GM20000 (cell line): Measurements from ENCODE around the gene IGFL1.
"Not testable (repeated sequence)": the region's sequence is repeated elsewhere in the genome, so short reads cannot be mapped to it uniquely, and the experiment has no call there.

Experiments
- DNase-seq: peaks from one replicate; pipeline ENCODE4 v3.0.0; 2012; ENCODE audit warnings: low spot score
- TF ChIP-seq, protein P1 (sequence below): IDR thresholded peaks from 2 replicates; pipeline ENCODE4 v1.5.1; 2012; ENCODE audit warnings: mild to moderate bottlenecking, control low read depth; ENCODE audit errors: extremely low read depth, missing control alignments

Gene IGFL1

DNA sequence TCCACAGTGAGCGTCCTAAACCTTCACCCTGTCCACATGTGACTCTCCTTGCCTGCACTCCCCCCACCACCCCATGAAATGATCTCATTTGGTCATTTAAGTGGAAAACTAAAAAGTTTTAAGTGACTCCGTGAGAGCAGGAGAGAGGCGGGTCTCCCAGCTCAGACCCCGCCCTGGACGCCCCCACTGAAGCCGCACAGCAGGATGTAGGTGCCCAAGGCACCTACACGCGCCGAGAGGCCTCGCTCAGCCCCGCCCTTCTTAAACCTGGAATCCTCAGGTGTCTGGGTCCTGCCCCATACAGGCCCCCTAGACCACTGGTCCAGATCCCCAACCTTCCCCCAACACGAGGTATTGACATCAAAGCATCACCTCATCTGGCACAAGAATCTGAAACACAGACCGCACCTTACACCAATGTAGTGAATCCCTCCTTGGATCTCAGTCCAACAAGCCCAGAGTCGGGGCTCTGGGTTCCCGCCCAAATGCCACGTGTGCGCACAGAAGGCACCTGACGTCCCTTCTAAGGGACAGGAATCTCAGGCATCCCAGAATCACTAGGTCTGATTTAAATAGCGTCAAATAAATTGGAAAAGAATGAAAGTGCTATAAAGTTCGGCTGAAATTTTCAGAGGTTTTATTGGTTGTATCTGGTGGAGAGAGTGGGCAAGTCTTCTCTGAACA is 3.5 kb downstream of the IGFL1 start:
- no peak for DNase-seq
- TF ChIP-seq, protein P1, sequence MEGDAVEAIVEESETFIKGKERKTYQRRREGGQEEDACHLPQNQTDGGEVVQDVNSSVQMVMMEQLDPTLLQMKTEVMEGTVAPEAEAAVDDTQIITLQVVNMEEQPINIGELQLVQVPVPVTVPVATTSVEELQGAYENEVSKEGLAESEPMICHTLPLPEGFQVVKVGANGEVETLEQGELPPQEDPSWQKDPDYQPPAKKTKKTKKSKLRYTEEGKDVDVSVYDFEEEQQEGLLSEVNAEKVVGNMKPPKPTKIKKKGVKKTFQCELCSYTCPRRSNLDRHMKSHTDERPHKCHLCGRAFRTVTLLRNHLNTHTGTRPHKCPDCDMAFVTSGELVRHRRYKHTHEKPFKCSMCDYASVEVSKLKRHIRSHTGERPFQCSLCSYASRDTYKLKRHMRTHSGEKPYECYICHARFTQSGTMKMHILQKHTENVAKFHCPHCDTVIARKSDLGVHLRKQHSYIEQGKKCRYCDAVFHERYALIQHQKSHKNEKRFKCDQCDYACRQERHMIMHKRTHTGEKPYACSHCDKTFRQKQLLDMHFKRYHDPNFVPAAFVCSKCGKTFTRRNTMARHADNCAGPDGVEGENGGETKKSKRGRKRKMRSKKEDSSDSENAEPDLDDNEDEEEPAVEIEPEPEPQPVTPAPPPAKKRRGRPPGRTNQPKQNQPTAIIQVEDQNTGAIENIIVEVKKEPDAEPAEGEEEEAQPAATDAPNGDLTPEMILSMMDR, result no peak

DNA sequence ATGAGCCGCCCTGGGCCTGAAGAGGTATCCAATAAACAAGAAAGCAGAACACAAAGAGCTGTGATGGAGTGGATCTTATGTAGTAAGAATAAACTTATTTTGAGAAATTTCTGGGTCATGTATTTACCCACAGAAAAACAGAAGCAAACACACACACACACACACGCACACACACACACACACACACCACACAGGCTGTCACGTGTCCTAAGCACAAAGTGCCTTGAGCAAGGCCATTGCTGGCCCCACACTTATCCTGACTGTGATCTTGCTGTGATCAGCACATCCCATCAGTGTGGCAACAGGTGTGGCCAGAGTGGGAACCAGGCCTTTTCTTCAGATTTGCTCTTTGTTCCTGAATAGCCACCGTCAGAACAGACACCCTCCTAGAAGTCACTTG is 4.3 kb downstream of the IGFL1 start:
- DNase-seq, result not testable (repeated sequence)

DNA sequence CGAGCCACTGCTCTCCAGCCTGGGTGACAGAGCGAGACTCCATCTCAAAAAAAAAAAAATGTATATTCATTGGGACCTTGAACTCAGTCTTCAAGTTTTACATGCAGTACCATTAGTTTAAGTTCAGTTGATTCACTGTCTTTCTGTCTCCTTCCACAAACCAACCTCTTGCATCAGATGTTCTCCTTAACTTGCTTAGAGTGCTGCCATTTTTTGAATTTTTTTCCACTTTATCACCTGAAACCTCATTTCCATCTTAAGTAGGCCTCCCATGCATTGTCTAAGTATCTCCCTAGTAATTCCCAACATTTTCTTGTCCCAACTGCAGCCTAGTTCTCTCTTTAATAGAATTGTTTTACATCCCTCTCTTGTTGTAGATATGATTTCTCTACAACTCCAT is 8.6 kb downstream of the IGFL1 start:
- DNase-seq, result not testable (repeated sequence)

DNA sequence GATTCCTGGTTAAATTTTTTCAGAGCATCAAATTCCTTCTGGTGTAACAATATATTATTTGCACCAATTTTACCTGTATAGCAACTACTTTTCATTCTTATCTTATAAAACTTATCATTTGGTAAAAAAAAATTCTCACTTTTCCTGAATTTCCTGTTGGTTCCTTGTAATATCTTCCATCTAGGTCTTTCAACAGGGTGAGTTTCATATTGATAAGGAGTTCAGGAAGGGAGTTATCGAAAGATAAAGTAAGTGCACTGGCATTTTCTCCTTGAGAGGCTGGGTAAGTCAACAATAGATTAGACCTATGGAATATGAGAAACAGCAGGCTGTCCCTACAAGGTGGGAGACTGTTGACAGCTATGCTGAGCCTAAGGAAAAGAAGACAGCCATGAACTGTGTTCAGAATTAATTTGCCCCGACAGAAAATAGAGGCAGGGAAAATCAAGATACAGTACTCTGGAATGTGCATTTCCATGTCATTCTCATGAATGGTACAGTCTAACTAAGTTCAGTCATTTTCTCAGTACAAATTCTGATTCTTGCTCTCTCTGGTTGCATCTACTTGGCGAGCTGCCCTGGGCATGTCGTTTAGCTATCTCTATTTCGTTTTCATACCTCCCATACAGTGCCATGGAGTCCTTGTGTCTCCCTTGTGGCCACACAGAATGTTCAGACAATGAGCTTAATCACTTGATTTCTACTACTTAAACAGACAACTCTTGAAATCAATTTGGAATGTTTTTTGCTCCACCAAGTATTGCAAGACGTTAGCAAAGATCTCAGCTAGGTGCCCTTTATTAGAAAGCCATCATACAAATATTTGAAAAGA is 9.9 kb downstream of the IGFL1 start:
- TF ChIP-seq, protein P1, result no peak
- DNase-seq, result no peak

DNA sequence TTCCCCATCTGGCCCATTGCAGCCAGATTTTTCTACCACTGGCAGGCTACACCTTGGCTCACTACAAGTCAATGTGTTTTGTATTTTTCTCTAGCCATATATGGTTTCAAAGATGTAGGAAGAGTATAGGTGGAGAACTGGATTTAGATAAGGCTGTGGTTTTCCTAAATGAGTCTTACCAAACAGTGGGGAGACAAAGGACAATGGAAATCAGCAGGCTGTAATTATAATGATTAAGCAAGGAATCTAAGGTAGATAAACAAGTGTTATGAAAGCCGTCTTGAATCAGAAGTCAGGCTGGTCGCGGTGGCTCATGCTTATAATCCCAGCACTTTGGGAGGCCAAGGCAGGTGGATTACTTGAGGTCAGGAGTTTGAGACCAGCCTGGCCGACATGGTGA is 11.2 kb downstream of the IGFL1 start:
- TF ChIP-seq, protein P1, result no peak
- no peak for DNase-seq

DNA sequence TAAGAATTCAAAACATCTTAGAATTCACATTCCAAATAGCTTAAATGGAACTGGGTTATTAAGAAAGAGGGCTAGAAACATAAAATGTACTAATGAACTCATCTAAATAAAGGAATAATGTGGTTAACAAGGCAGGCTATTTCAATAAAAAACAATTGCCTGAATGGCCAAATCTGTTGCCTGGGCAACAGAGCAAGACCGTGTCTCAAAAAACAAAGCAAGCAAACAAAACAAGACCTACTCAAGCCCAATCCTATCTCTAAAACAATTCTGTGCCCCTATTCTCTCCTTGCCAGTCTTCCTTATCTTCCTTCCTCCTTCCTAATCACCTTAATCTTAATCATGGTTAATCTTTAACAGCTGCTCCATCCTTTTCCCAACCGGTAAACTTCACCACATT is 12.1 kb downstream of the IGFL1 start:
- no peak for DNase-seq
- TF ChIP-seq, protein P1, result no peak

DNA sequence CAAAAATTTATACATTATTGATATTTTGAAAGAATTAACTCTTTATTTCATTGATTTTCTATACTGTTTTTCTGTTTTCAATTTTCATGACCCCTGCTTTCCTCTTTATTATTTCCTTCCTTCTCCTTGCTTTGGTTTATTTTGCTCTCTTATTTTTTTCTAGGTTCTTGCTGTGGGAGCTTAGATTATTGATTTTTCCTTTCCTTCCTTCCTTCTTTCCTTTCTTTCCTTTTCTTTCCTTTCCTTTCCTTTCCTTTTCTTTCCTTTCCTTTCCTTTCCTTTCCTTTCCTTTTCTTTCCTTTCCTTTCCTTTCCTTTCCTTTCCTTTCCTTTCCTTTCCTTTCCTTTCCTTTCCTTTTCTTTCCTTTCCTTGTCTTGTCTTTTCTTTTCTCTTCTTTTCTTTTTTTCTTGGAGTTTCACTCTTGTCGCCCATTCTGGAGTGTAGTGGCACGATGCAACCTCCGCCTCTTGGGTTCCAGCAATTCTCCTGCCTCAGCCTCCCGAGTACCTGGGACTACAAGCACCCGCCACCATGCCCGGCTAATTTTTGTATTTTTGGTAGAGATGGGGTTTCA is 13.6 kb downstream of the IGFL1 start:
- not testable (repeated sequence) for DNase-seq

DNA sequence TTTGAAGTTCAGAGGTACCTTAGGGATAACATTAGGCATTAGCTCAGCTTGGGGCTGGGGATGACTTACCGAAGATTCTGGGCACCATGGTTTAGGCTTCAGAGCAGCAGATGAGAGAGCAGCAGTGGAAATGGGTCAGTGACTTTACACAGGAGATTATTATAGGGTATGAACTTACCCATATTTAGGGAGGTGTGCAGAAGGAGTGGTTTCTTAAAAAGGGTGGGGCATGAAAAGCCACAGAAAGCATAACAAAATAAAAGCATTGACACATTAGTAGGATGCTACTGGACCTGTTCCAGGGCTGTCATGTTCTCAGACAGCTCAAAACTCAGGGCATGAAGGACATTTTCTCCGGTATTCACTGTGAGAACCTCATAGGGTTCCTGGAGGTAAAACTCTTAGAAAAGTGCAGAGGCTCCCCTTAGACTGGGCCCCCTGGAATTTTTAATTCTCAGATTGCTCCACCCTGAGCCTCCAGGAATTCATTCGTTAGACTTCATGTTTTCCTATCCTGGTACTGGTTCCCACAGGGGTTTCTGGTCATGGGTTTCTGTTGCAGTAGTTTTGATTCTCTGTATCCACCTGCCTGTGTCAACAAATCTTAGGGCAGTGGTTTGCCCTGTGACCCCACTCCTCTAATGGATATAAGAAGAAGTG is 20.7 kb downstream of the IGFL1 start:
- TF ChIP-seq, protein P1, result no peak
- DNase-seq, result no peak
